CD4-positive, alpha-beta T cell (primary cell): Measurements from ENCODE around the gene E2F4. TPM values are rescaled to one million over a fixed set of nuclear protein-coding genes. Genes with fewer than 3 reads are reported as not detected.
A peak's percentile ranks its signal among the peaks of the same experiment; 100 is the strongest.

Source experiments
- ATAC-seq: fragments of 200-7000 bp; cut with Tn5 transposase; one replicate; pipeline ENCODE4 v1.10.0; 2022; ENCODE audit warnings: mild to moderate bottlenecking; ENCODE audit not compliant: poor library complexity
- CTCF ChIA-PET: fragments of 350-600 bp; sonication (Branson Sonifier 250); formaldehyde crosslinking; loops from one replicate; lab custom pipeline; 2021; ENCODE audit warnings: antibody characterized with exemption, inconsistent platforms; lab: Charles Lee
- POLR2A ChIA-PET: fragments of 350-600 bp; sonication (Branson Sonifier 250); formaldehyde crosslinking; loops from one replicate; lab custom pipeline; 2021; ENCODE audit warnings: antibody characterized with exemption, inconsistent platforms; lab: Charles Lee
- DNase-seq, 14 experiments: peaks; one replicate each; pipeline ENCODE4 v3.0.0-alpha.2; 2013 to 2020; ENCODE audit warnings: mixed read lengths in 2 of 14
- H3K27ac ChIP-seq, 2 donors: one replicate each; pipeline versions ENCODE4 v1.5.1 to v1.7.0; 2013; ENCODE audit warnings: low read length in 2 of 2, low read depth in 1 of 2, mild to moderate bottlenecking in 1 of 2
- H3K27me3 ChIP-seq, 2 experiments: 1 replicate in 1 of 2; 2 replicates in 1 of 2; pipeline versions ENCODE4 v1.6.1 to v1.7.0; 2013; ENCODE audit warnings: low read length in 2 of 2, control low read depth in 1 of 2, mild to moderate bottlenecking in 1 of 2, moderate library complexity in 1 of 2; ENCODE audit not compliant: insufficient read depth in 2 of 2, control insufficient read depth in 1 of 2
- H3K36me3 ChIP-seq: one replicate; pipeline ENCODE4 v1.6.1; 2013; ENCODE audit warnings: low read length, control low read depth; ENCODE audit not compliant: insufficient read depth
- H3K4me1 ChIP-seq: one replicate; pipeline ENCODE4 v1.6.1; 2013; ENCODE audit warnings: low read length, control low read depth; ENCODE audit not compliant: insufficient read depth
- H3K4me3 ChIP-seq: one replicate; pipeline ENCODE4 v1.5.1; 2013; ENCODE audit warnings: mild to moderate bottlenecking, low read length, moderate library complexity
- H3K9me3 ChIP-seq, 2 experiments: 1 replicate in 1 of 2; 2 replicates in 1 of 2; pipeline versions ENCODE4 v1.6.1 to v1.7.0; 2013; ENCODE audit warnings: low read length in 2 of 2, mild to moderate bottlenecking in 2 of 2, control low read depth in 1 of 2, moderate library complexity in 1 of 2; ENCODE audit not compliant: control insufficient read depth in 1 of 2, insufficient read depth in 1 of 2
- H3K27ac Mint-ChIP-seq: one replicate; pipeline ENCODE4 v1.8.0; 2020; ENCODE audit warnings: mixed read lengths
- H3K27me3 Mint-ChIP-seq: one replicate; pipeline ENCODE4 v1.8.0; 2021; ENCODE audit warnings: mixed read lengths
- H3K36me3 Mint-ChIP-seq: one replicate; pipeline ENCODE4 v1.8.0; 2021; ENCODE audit warnings: low read depth, mixed read lengths
- H3K4me1 Mint-ChIP-seq: one replicate; pipeline ENCODE4 v1.8.0; 2021; ENCODE audit warnings: low read depth, mixed read lengths
- H3K4me3 Mint-ChIP-seq: one replicate; pipeline ENCODE4 v1.8.0; 2020; ENCODE audit warnings: mild to moderate bottlenecking, mixed read lengths
- H3K9me3 Mint-ChIP-seq: one replicate; pipeline ENCODE4 v1.8.0; 2020; ENCODE audit warnings: mixed read lengths
- intact Hi-C, 2 experiments: fragments of 100-400 bp; cut with DNase I in 1 of 2; cut with micrococcal nuclease in 1 of 2; formaldehyde crosslinking; loops; one replicate each; pipeline versions ENCODE4 v1.15.1 to v1.9.0; 2023 to 2025; cut with DNase I, micrococcal nuclease
- total RNA-seq, 174 experiments: library from RNA in 2 of 174; stranded (reverse) in 2 of 174; gene quantifications; one replicate each; pipeline ENCODE4 v1.2.3 and lab custom pipeline; 2021 to 2026
- TF ChIP-seq, protein P1 (sequence below): fragments of 200-600 bp; IDR thresholded peaks from one replicate; pipeline ENCODE4 v1.8.0; 2022; ENCODE audit warnings: antibody characterized with exemption, mild to moderate bottlenecking

Gene E2F4
- total RNA-seq, 2 experiments from 2014 or later: 50.9 to 56.1 TPM

DNA sequence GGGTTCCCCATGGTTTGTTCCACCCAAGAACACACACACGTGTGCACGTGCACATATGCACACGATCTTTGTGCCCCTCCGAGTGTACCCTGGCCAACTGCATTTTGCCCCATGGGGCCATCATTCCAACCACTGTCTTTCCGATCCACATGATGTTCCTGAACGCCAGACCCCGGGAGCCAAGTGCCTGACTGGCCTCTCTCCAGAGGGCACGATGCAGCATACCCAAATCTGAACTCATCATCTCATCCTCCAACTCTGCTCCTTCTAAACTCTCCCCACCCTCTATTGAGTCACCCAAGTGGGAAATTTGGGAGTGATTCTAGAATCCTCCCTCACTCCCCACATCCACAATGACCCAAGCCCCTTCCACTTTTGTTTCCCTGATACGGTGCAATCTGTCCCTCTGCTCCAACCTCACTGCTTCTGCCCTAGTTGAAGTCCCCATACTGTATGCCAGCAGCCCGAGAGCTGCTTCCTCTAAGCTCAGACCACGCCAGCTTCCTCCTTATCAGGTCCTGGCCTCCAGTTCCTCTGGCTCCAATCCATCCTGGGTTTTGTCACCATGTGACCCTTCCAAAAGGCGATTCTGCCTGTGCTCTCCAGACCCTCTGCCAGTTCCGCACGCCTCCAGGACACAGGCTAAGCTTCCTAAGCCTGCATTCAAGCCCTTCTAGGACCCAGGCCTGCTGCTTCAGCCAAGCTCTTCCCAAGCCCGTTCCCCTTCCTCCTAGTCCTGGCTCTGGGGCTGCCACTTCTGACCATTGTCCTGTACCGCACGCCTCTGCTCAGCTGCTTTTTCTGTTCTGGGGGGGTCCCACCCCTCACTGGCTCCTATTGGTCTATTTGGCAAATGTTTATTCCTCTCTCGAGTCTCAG lies 24.9 kb downstream of the E2F4 start:
- Mint-ChIP-seq H3K36me3 (peaks cover 9% of the 10 kb centered on the region), H3K4me3 (no peak overlapping the region), H3K27me3 (no peaks in the 10 kb centered on the region), H3K9me3 (no peaks in the 10 kb centered on the region), H3K27ac (no peak overlapping the region), H3K4me1 (no peaks in the 10 kb centered on the region)
- H3K36me3 ChIP-seq: no peaks in the 10 kb centered on the region
- H3K27me3 ChIP-seq: no peaks in the 10 kb centered on the region
- POLR2A ChIA-PET: no interaction called here
- CTCF ChIA-PET: interaction anchor here (0.7 kb wide), 1 partner anchor 19 kb away, joined by 3 read pairs; no protein-coding TSS in a partner anchor
- H3K4me1 ChIP-seq: no peaks in the 10 kb centered on the region
- H3K9me3 ChIP-seq: no peaks in the 10 kb centered on the region
- ATAC-seq (no peak), DNase-seq (no peak)
- intact Hi-C loops: no loop called here
- no peak overlapping the region for H3K27ac ChIP-seq
- no peak overlapping the region for H3K4me3 ChIP-seq
- TF ChIP-seq, protein P1, sequence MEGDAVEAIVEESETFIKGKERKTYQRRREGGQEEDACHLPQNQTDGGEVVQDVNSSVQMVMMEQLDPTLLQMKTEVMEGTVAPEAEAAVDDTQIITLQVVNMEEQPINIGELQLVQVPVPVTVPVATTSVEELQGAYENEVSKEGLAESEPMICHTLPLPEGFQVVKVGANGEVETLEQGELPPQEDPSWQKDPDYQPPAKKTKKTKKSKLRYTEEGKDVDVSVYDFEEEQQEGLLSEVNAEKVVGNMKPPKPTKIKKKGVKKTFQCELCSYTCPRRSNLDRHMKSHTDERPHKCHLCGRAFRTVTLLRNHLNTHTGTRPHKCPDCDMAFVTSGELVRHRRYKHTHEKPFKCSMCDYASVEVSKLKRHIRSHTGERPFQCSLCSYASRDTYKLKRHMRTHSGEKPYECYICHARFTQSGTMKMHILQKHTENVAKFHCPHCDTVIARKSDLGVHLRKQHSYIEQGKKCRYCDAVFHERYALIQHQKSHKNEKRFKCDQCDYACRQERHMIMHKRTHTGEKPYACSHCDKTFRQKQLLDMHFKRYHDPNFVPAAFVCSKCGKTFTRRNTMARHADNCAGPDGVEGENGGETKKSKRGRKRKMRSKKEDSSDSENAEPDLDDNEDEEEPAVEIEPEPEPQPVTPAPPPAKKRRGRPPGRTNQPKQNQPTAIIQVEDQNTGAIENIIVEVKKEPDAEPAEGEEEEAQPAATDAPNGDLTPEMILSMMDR: no peak

DNA sequence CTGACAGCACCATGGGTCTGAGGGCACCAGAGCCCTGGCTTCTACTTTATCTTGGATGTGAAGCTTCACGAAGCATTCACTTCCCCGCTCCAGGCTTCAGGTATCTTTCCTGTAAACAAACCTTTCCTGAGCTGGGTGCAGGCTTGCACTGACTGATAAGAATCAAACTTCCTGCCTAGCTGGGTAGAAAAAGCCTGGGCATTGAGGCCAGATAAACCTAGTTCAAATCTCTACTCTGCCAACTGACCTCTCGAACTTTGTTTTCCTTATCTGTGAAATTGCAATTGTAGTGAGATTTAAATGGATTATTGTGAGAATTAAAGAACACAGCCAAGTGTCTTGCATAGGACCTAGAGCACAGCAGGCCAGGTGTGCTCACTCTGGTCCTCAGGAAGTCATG lies 32.0 kb downstream of the E2F4 start:
- no peaks in the 10 kb centered on the region for H3K27me3 ChIP-seq
- peak overlapping the region; percentile 92 for H3K27ac Mint-ChIP-seq
- H3K9me3 ChIP-seq: no peaks in the 10 kb centered on the region
- H3K4me1 ChIP-seq: peaks cover 55% of the 10 kb centered on the region
- TF ChIP-seq, protein P1: no peak
- H3K27ac ChIP-seq: peak overlapping the region; percentile 4 to 61
- peak overlapping the region; percentile 39 for H3K4me3 Mint-ChIP-seq
- H3K27me3 Mint-ChIP-seq: no peaks in the 10 kb centered on the region
- no peaks in the 10 kb centered on the region for H3K9me3 Mint-ChIP-seq
- intact Hi-C loops: loop anchor here in 1 of 2 experiments (10.0 kb wide), 1 partner anchor 621 kb away; the partner anchor contains the start of genes CENPT, NUTF2 and THAP11
- POLR2A ChIA-PET: interaction anchor here (0.6 to 1.3 kb wide), 4 partner anchors 21 to 206 kb away, joined by 3 read pairs; partner anchors contain the start of genes FHOD1 and SLC9A5
- peaks cover 10% of the 10 kb centered on the region for H3K36me3 ChIP-seq
- CTCF ChIA-PET: interaction anchor here (1.2 kb wide), 1 partner anchor 69 kb away, joined by 3 read pairs; no protein-coding TSS in a partner anchor
- DNase-seq: peak in 1 of 14 experiments; percentile 23
- peaks cover 26% of the 10 kb centered on the region for H3K36me3 Mint-ChIP-seq
- no peak overlapping the region for H3K4me3 ChIP-seq
- no peak for ATAC-seq
- peaks cover 54% of the 10 kb centered on the region for H3K4me1 Mint-ChIP-seq

DNA sequence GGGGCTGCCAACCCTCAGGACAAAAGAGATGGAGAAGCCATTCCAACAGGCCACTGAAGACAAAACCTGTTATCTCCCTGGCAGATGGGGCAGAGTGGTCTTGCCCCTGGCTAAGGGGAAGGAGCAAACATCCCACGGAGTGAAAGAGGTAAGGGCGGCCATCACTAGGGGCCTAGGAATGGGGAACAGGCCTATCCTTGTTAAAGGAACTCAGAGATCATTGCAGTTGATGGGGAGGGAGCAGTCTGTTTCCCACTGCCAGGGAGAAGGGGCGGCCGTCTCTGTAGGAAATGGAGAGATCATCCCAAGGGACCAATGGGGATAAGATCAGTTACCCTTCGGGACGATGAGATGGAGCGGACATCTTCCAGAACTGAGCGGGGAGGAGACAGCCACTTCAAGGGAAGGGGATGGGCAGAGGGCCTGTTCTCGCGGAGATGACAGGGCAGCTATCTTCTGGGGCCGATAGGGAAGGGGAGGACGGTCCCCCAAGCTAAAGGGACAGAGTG lies 34.4 kb downstream of the E2F4 start:
- peaks cover 33% of the 10 kb centered on the region for H3K36me3 ChIP-seq
- Mint-ChIP-seq H3K36me3 (peaks cover 50% of the 10 kb centered on the region), H3K27ac (peak overlapping the region; percentile 92), H3K27me3 (no peaks in the 10 kb centered on the region), H3K4me3 (peak overlapping the region; percentile 99), H3K9me3 (no peaks in the 10 kb centered on the region), H3K4me1 (peaks cover 54% of the 10 kb centered on the region)
- peak overlapping the region; percentile 86 to 88 for H3K27ac ChIP-seq
- peaks cover 55% of the 10 kb centered on the region for H3K4me1 ChIP-seq
- no peaks in the 10 kb centered on the region for H3K9me3 ChIP-seq
- intact Hi-C loops: loop anchor here (2.0 to 10.0 kb wide), 4 partner anchors 34 to 618 kb away; partner anchors contain the start of genes CBFB (in 1 of the 2), CENPT (in 1 of the 2), E2F4 (in 1 of the 2) and NUTF2 (in 1 of the 2)
- no peak for DNase-seq
- no peak for ATAC-seq
- POLR2A ChIA-PET: interaction anchor here (0.6 to 3.9 kb wide), 16 partner anchors 10 to 797 kb away, joined by 3 to 81 read pairs (median 4); partner anchors contain the start of genes ATP6V0D1, CIAO2B, DDX28 and DUS2
- TF ChIP-seq, protein P1: no peak
- CTCF ChIA-PET: interaction anchor here (0.9 to 2.7 kb wide), 7 partner anchors 10 to 255 kb away, joined by 3 to 31 read pairs (median 4); partner anchors contain the start of genes ATP6V0D1 and FHOD1
- no peaks in the 10 kb centered on the region for H3K27me3 ChIP-seq
- peak overlapping the region; percentile 97 for H3K4me3 ChIP-seq
